Panc1 (cell line): ENCODE data around the gene FERMT3. TPM values are rescaled to one million over a fixed set of nuclear protein-coding genes. Genes with fewer than 3 reads are reported as not detected.
A peak's percentile ranks its signal among the peaks of the same experiment; 100 is the strongest.

Experiments
- ATAC-seq: fragments of 200-7000 bp; cut with Tn5 transposase; 2 replicates; pipeline ENCODE4 v1.9.1; 2020; ENCODE audit warnings: mild to moderate bottlenecking, moderate library complexity
- BruUV-seq: library from RNA; stranded (reverse); fragments of 400-500 nt; replicated peaks from 2 replicates; lab custom pipeline; 2021; lab: Mats Ljungman, UMichigan
- CTCF ChIA-PET: fragments of 300-600 bp; sonication (Branson Sonifier 250); formaldehyde crosslinking; loops from one replicate; lab custom pipeline; 2022; ENCODE audit warnings: antibody characterized with exemption; lab: Charles Lee
- POLR2A ChIA-PET: fragments of 300-600 bp; sonication (Branson Sonifier 250); formaldehyde crosslinking; loops from one replicate; lab custom pipeline; 2022; ENCODE audit warnings: antibody characterized with exemption; lab: Charles Lee
- DNase-seq: peaks from one replicate; pipeline ENCODE4 v3.0.0-alpha.2; 2010; ENCODE audit warnings: low read depth, low spot score
- H3K27ac ChIP-seq: 2 replicates; pipeline ENCODE4 v1.5.1; 2011; ENCODE audit warnings: mild to moderate bottlenecking, low read length, inconsistent platforms
- H3K27me3 ChIP-seq: fragments of 200-500 bp; sonication (Bioruptor generic); 2 replicates; pipeline ENCODE4 v1.6.0; 2014; ENCODE audit warnings: low read length, inconsistent platforms; ENCODE audit not compliant: control insufficient read depth, insufficient read depth
- H3K36me3 ChIP-seq: fragments of 200-500 bp; sonication (Bioruptor generic); 2 replicates; pipeline ENCODE4 v1.5.1; 2014; ENCODE audit warnings: inconsistent platforms, mild to moderate bottlenecking, low read length, moderate library complexity; ENCODE audit not compliant: control insufficient read depth, insufficient read depth
- H3K4me1 ChIP-seq: 2 replicates; pipeline ENCODE4 v1.5.1; 2011; ENCODE audit warnings: inconsistent platforms, mild to moderate bottlenecking, low read length, moderate library complexity; ENCODE audit not compliant: control insufficient read depth, insufficient read depth
- H3K4me3 ChIP-seq, 2 experiments: 2 replicates each; pipeline ENCODE4 v1.5.1; 2011 to 2012; ENCODE audit warnings: low read depth in 2 of 2, low read length in 2 of 2, mild to moderate bottlenecking in 2 of 2, inconsistent platforms in 1 of 2, moderate library complexity in 1 of 2
- H3K9me3 ChIP-seq: fragments of 200-500 bp; sonication (Bioruptor generic); 2 replicates; pipeline ENCODE4 v1.5.1; 2014; ENCODE audit warnings: low read depth, mild to moderate bottlenecking, inconsistent platforms, low read length, moderate library complexity; ENCODE audit not compliant: control insufficient read depth, insufficient read depth
- POLR2AphosphoS5 ChIP-seq: IDR thresholded peaks from 2 replicates; pipeline ENCODE4 v1.6.1; 2012; ENCODE audit warnings: mild to moderate bottlenecking, low read depth, low read length, moderate library complexity
- REST ChIP-seq, 2 experiments: IDR thresholded peaks; 2 replicates each; pipeline ENCODE4 v1.6.1; 2011 to 2012; ENCODE audit warnings: low read depth in 2 of 2, control low read depth in 1 of 2, low read length in 1 of 2, mild to moderate bottlenecking in 1 of 2, moderate library complexity in 1 of 2; ENCODE audit not compliant: insufficient read depth in 1 of 2
- SIN3A ChIP-seq: IDR thresholded peaks from 2 replicates; pipeline ENCODE4 v1.6.1; 2012; ENCODE audit warnings: low read depth, mild to moderate bottlenecking, low read length, moderate library complexity, borderline replicate concordance; ENCODE audit not compliant: insufficient read depth
- TCF7L2 ChIP-seq: IDR thresholded peaks from 2 replicates; pipeline ENCODE4 v1.6.1; 2011; ENCODE audit warnings: mild to moderate bottlenecking, low read depth, low read length, inconsistent platforms
- in situ Hi-C: cut with HindIII; loops from 2 replicates; pipeline ENCODE4 v1.10.0; 2016; ENCODE audit warnings: low sequenced_read_pairs, low pct_unique_long_range_greater_than_20kb
- intact Hi-C: fragments of 100-400 bp; cut with micrococcal nuclease; formaldehyde crosslinking; loops from one replicate; pipeline ENCODE4 v1.10.0; 2022; ENCODE audit not compliant: unreplicated experiment
- total RNA-seq: library from RNA; stranded (reverse); gene quantifications from one replicate; pipeline ENCODE4 v1.2.1, GENCODE V29; 2021; ENCODE audit not compliant: unreplicated experiment
- TF ChIP-seq, protein P1 (sequence below): fragments of 450-650 bp; IDR thresholded peaks from 2 replicates; pipeline ENCODE4 v1.5.1; 2017; ENCODE audit warnings: mild to moderate bottlenecking

FERMT3 gene
- total RNA-seq, 1 experiment from 2014 or later: 2.9 TPM

DNA sequence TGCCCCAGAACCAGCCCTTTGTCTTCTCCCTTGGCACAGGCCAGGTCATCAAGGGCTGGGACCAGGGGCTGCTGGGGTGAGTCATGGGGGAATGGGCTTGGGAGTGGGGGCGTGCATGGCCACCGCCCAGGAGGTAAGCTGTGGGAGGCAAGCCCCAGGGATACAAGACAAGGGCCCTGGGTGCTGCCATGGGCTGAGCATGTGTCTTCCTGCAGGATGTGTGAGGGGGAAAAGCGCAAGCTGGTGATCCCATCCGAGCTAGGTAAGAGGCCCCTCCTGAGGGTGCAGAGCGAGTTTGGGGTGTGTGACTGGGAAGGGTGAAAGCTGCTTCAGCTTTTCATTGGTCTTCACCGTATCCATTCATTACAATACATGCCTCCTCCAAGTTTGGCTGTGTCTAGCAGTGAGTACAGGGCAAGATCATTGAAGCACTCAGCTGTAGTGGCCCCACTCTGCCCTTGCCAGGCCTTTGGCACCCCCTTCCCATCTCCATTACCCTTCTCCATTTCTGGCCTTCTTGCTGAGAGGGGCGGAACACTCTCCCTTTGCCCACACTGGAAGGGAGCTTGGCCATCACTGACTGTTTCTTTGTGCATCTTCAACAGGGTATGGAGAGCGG is 36.8 kb downstream of the FERMT3 start:
- peak; percentile 89; the same call in 1 of the 2 replicates for TF ChIP-seq SIN3A
- TF ChIP-seq, protein P1, sequence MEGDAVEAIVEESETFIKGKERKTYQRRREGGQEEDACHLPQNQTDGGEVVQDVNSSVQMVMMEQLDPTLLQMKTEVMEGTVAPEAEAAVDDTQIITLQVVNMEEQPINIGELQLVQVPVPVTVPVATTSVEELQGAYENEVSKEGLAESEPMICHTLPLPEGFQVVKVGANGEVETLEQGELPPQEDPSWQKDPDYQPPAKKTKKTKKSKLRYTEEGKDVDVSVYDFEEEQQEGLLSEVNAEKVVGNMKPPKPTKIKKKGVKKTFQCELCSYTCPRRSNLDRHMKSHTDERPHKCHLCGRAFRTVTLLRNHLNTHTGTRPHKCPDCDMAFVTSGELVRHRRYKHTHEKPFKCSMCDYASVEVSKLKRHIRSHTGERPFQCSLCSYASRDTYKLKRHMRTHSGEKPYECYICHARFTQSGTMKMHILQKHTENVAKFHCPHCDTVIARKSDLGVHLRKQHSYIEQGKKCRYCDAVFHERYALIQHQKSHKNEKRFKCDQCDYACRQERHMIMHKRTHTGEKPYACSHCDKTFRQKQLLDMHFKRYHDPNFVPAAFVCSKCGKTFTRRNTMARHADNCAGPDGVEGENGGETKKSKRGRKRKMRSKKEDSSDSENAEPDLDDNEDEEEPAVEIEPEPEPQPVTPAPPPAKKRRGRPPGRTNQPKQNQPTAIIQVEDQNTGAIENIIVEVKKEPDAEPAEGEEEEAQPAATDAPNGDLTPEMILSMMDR: no peak
- peak; percentile 41; the same call in 1 of the 2 replicates for TF ChIP-seq POLR2AphosphoS5
- TF ChIP-seq REST (IDR thresholded peaks at IDR 0.05; ENCODE audit: insufficient read depth in 1 of 2, low read depth in 2 of 2, low read length in 1 of 2): no peak
- no peak for TF ChIP-seq TCF7L2
- in situ Hi-C loops (no loop called here), intact Hi-C loops (loop anchor here (10.0 kb wide), 1 partner anchor 61 kb away; the partner anchor contains the start of genes CATSPERZ and ESRRA)
- ATAC-seq: no peak
- Histone ChIP-seq H3K4me1 (peaks cover 37% of the 10 kb centered on the region), H3K36me3 (peaks cover 3% of the 10 kb centered on the region; the same call in 1 of the 2 replicates), H3K27me3 (no peaks in the 10 kb centered on the region), H3K27ac (peak overlapping the region; percentile 11; the same call in 1 of the 2 replicates), H3K9me3 (no peaks in the 10 kb centered on the region), H3K4me3 (peak overlapping the region in 1 of 2 experiments; percentile 60; a peak in 2 of 4 replicates)
- CTCF ChIA-PET: interaction anchor here (0.9 kb wide), 1 partner anchor 9 kb away, joined by 3 read pairs; no protein-coding TSS in a partner anchor
- DNase-seq: no peak
- POLR2A ChIA-PET: interaction anchor here (0.7 kb wide), 2 partner anchors 61 to 229 kb away, joined by 3 read pairs; no protein-coding TSS in a partner anchor
- no TSS peak for BruUV-seq

- BruUV-seq: no TSS peak
- ATAC-seq: no peak
- no peak for DNase-seq
- no peaks in the 10 kb centered on the region for H3K27me3 ChIP-seq
- TF ChIP-seq POLR2AphosphoS5 (peak; percentile 60), REST (IDR thresholded peaks at IDR 0.05; ENCODE audit: insufficient read depth in 1 of 2, low read depth in 2 of 2, low read length in 1 of 2) (no peak)
- ChIA-PET POLR2A (interaction anchor here (0.7 kb wide), 2 partner anchors 62 to 230 kb away, joined by 3 read pairs; no protein-coding TSS in a partner anchor), CTCF (interaction anchor here (0.9 kb wide), 1 partner anchor 8 kb away, joined by 3 read pairs; no protein-coding TSS in a partner anchor)
- intact Hi-C loops: loop anchor here (10.0 kb wide), 1 partner anchor 61 kb away; the partner anchor contains the start of genes CATSPERZ and ESRRA
- in situ Hi-C loops: no loop called here
- H3K27ac ChIP-seq: peak overlapping the region; percentile 55
- peak overlapping the region; percentile 20 to 85; a peak in 3 of 4 replicates for H3K4me3 ChIP-seq
- peaks cover 45% of the 10 kb centered on the region for H3K4me1 ChIP-seq
- H3K9me3 ChIP-seq: no peaks in the 10 kb centered on the region
- H3K36me3 ChIP-seq: peaks cover 3% of the 10 kb centered on the region; the same call in 1 of the 2 replicates
Observed at GRCh38 chr11:64244107-64244506, 37.6 kb downstream of the FERMT3 start.
